Thyroid gland (tissue), 4 donors: Measurements from ENCODE around the gene PERP. TPM values are rescaled to one million over a fixed set of nuclear protein-coding genes. Genes with fewer than 3 reads are reported as not detected.
"Not testable (repeated sequence)": the region's sequence is repeated elsewhere in the genome, so short reads cannot be mapped to it uniquely, and the experiment has no call there.

Experiments used
- DNase-seq, 2 donors: peaks; one replicate each; pipeline ENCODE4 v3.0.0-alpha.2; 2019
- H3K27ac ChIP-seq, 3 donors: fragments of 200-600 bp; sonication (generic); 1 replicate in 2 of 3; 2 replicates in 1 of 3; pipeline ENCODE4 v1.5.1; 2016 to 2019; ENCODE audit warnings: mild to moderate bottlenecking in 1 of 3, moderate library complexity in 1 of 3
- H3K27me3 ChIP-seq: fragments of 200-600 bp; sonication (generic); one replicate; pipeline ENCODE4 v1.5.1; 2019
- H3K36me3 ChIP-seq, 2 donors: fragments of 200-600 bp; sonication (generic); one replicate each; pipeline ENCODE4 v1.5.1; 2016 to 2019
- H3K4me1 ChIP-seq, 2 donors: fragments of 200-600 bp; sonication (generic); one replicate each; pipeline ENCODE4 v1.5.1; 2017 to 2019
- H3K4me3 ChIP-seq, 3 donors: fragments of 200-600 bp; sonication (generic); replicated peaks in 1 of 3; 1 replicate in 2 of 3; 2 replicates in 1 of 3; pipeline ENCODE4 v1.5.1; 2016; ENCODE audit warnings: mild to moderate bottlenecking in 1 of 3
- H3K9me3 ChIP-seq: fragments of 200-600 bp; sonication (generic); one replicate; pipeline ENCODE4 v1.5.1; 2017
- POLR2A ChIP-seq, 2 donors: fragments of 450-650 bp; IDR thresholded peaks; one replicate each; pipeline ENCODE4 v1.6.1; 2017; ENCODE audit warnings: antibody characterized with exemption in 2 of 2, mild to moderate bottlenecking in 2 of 2, moderate library complexity in 1 of 2
- whole genome bisulfite sequencing, 2 donors: methylation state at CpG; one replicate each; pipeline ENCODE4 v1.1.5; 2017; 5-methylcytosine and 5-hydroxymethylcytosine counted together
- intact Hi-C: fragments of 100-400 bp; cut with DNase I; formaldehyde crosslinking; loops from one replicate; pipeline ENCODE4 v1.15.1; 2023
- total RNA-seq, 4 donors: library from RNA; depleted of rRNA; stranded (reverse); fragments of >200 nt; gene quantifications; one replicate each; pipeline ENCODE4 v1.2.3, GENCODE V29; 2016
- TF ChIP-seq, protein P1 (sequence below), 6 experiments: fragments of 200-600 bp in 3 of 6; fragments of 450-650 bp in 3 of 6; sonication (generic) in 3 of 6; IDR thresholded peaks; one replicate each; pipeline ENCODE4 v1.5.1; 2016 to 2019; ENCODE audit warnings: antibody characterized with exemption in 6 of 6, mild to moderate bottlenecking in 2 of 6, inconsistent platforms in 1 of 6, moderate library complexity in 1 of 6

PERP gene
- total RNA-seq, 4 donors from 2014 or later = 26.4 to 47.8 (median 31.2) TPM

DNA sequence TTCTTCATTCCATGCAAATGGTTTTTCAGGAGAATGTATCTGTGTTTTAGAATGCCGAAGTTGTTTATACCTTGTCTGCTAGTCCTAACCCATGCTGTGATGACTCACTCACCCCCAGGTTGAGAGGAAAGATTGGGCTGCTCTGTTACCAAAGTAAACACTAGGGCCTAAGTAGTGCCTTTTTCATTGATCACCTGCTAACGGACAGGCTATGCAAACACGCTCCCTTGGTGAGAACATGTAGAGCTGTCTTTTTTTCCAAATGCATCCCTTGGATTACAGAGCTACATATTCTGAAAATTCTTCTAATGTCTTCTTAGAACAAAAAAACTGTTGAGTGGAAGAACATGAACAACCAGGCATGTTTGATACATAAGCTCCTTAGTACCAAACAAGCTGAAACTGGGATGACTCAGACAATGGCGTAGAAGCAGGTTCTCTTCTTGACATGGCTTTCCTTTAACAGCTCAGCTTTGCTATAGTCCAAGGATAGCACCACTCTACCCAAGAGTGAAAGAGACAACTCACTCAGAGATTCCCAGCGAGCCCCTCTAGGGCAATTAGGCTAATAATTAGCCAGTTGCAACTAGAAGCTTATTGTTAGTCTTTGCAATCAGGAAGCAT lies 20.5 kb downstream of the PERP start:
- no peaks in the 10 kb centered on the region for H3K9me3 ChIP-seq
- TF ChIP-seq, protein P1, sequence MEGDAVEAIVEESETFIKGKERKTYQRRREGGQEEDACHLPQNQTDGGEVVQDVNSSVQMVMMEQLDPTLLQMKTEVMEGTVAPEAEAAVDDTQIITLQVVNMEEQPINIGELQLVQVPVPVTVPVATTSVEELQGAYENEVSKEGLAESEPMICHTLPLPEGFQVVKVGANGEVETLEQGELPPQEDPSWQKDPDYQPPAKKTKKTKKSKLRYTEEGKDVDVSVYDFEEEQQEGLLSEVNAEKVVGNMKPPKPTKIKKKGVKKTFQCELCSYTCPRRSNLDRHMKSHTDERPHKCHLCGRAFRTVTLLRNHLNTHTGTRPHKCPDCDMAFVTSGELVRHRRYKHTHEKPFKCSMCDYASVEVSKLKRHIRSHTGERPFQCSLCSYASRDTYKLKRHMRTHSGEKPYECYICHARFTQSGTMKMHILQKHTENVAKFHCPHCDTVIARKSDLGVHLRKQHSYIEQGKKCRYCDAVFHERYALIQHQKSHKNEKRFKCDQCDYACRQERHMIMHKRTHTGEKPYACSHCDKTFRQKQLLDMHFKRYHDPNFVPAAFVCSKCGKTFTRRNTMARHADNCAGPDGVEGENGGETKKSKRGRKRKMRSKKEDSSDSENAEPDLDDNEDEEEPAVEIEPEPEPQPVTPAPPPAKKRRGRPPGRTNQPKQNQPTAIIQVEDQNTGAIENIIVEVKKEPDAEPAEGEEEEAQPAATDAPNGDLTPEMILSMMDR (IDR thresholded peaks at IDR 0.05) = no peak
- no peaks in the 10 kb centered on the region for H3K36me3 ChIP-seq
- H3K4me3 ChIP-seq = no peak overlapping the region
- intact Hi-C loops = no loop called here
- 74 to 78% methylated on average over 5 of the region's 5 CpGs for WGBS, 2 donors
- H3K27ac ChIP-seq = no peak overlapping the region
- H3K4me1 ChIP-seq = peaks cover 0 to 9% of the 10 kb centered on the region in 2 donors
- no peak for DNase-seq
- H3K27me3 ChIP-seq = no peaks in the 10 kb centered on the region

DNA sequence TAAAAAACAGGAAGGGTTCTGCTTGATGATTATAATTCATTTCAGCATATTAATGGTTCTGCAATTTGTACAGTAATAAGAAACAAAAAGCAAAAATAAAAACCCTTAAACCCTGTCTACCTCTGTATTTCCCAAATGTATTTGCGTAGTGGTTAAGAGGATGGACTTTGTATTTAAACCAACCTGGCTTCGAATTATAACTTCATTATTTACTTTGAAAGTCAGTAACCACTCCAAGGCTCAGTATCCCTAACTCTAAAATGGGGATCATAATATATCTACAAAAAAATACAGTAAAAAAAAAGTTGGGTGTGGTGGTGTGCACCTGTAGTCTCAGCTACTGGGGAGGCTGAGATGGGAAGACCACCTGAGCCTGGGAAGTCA lies 21.4 kb downstream of the PERP start:
- Histone ChIP-seq H3K27me3 (no peaks in the 10 kb centered on the region), H3K9me3 (no peaks in the 10 kb centered on the region), H3K4me3 (no peak overlapping the region), H3K27ac (no peak overlapping the region), H3K4me1 (peaks cover 0 to 9% of the 10 kb centered on the region in 2 donors), H3K36me3 (no peaks in the 10 kb centered on the region)
- 91 to 97% methylated on average over 2 of the region's 2 CpGs for WGBS, 2 donors
- no peak for TF ChIP-seq POLR2A (IDR thresholded peaks at IDR 0.05)
- TF ChIP-seq, protein P1 (IDR thresholded peaks at IDR 0.05) = no peak
- no peak for DNase-seq
- intact Hi-C loops = no loop called here

DNA sequence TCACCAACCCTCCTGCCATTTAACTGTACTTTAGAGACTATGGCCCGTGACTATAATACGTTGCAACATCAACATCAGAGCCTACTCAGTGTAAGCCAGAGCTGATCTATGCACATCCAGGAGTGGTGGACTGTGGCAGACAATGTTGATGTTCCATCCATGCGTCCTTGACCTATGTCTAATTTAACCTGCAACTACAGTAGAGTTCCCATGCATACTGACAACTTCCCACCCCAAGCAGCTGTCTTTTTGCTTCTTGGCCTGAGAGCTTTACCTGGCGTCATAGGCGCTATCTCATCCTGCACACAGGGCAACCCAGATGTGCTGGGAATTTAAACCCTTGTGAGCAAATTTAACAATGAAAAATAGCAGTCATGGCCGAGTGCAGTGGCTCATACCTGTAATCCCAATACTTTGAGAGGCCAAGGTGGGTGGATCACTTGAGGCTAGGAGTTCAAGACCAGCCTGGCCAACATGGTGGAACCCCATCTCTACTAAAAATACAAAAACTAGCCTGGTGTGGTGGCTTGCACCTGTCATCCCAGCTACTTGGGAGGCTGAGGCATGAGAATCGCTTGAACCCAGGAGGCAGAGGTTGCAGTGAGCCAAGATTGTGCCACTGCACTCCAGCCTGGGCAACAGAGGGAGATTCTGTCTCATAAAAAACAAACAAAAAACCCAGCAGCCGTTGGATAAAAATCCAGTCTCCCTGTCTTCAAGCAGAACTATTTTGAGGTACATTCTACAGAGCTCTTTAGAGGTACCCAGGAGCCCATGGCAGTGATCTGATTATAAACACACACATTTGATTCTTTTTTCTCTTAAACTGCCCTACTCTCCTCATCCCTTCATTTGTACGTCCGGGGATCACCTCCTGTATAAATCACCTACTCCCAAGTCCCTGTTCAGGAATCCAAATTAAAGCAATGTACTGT lies 22.0 kb downstream of the PERP start:
- H3K4me1 ChIP-seq = peaks cover 0 to 9% of the 10 kb centered on the region in 2 donors
- no peak for TF ChIP-seq POLR2A (IDR thresholded peaks at IDR 0.05)
- TF ChIP-seq, protein P1 (IDR thresholded peaks at IDR 0.05) = no peak
- 76 to 82% methylated on average over 9 to 10 of the region's 10 CpGs for WGBS, 2 donors
- no peaks in the 10 kb centered on the region for H3K36me3 ChIP-seq
- no peak overlapping the region for H3K4me3 ChIP-seq
- no peak for DNase-seq
- H3K27me3 ChIP-seq = no peaks in the 10 kb centered on the region
- H3K9me3 ChIP-seq = no peaks in the 10 kb centered on the region
- no peak overlapping the region for H3K27ac ChIP-seq
- intact Hi-C loops = no loop called here

DNA sequence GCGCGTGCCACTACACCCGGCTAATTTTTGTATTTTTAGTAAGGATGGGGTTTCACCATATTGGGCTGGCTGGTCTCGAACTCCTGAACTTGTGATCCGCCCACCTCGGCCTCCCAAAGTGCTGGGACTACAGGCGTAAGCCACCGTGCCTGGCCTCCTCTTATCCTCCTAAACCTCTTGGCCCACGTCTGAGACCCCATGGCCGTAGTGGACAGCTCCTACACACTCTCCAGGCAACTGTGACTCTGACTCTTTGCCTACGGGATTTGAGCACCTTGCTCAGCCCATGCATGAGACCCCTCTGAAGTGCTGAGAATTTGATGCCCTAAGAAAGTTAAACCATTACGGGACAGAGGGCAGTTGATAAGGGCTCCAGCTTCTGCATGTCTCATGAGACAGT lies 25.0 kb downstream of the PERP start:
- no peaks in the 10 kb centered on the region for H3K9me3 ChIP-seq
- WGBS, 2 donors = 91 to 92% methylated on average over 9 to 12 of the region's 12 CpGs

DNA sequence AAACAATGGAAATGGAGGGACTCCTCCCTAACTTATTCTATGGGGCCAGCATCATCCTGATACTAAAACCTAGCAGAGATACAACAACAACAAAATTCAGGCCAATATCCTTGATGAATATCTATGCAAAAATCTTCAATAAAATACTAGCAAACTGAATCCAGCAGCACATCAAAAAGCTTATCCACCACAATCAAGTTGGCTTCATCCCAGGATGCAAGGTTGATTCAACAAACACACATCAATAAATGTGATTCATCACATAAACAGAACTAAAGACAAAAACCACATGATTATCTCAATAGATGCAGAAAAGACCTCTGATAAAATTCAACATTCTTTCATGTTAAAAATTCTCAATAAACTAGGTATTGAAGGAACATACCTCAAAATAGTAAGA lies 27.7 kb downstream of the PERP start:
- DNase-seq, H3K27me3 ChIP-seq, intact Hi-C loops, H3K4me1 ChIP-seq, H3K27ac ChIP-seq, H3K9me3 ChIP-seq, H3K4me3 ChIP-seq, H3K36me3 ChIP-seq: not testable (repeated sequence)

More for the DNA sequence above, 25.0 kb downstream of the PERP start:
- Histone ChIP-seq H3K36me3 (no peaks in the 10 kb centered on the region), H3K27me3 (no peaks in the 10 kb centered on the region), H3K4me1 (no peaks in the 10 kb centered on the region), H3K4me3 (no peak overlapping the region), H3K27ac (no peak overlapping the region)
- no peak for DNase-seq
- no peak for TF ChIP-seq POLR2A (IDR thresholded peaks at IDR 0.05)
- TF ChIP-seq, protein P1 (IDR thresholded peaks at IDR 0.05) = no peak
- intact Hi-C loops = no loop called here
